Liver (tissue), 3 donors: Measurements from ENCODE around the gene HSPBAP1.

Experiments used
- ATF3 ChIP-seq: IDR thresholded peaks from 2 replicates; pipeline ENCODE4 v1.6.1; 2016; ENCODE audit warnings: antibody characterized with exemption
- EGR1 ChIP-seq, 2 donors: IDR thresholded peaks; 2 replicates each; pipeline ENCODE4 v1.6.1; 2016 to 2018; ENCODE audit warnings: antibody characterized with exemption in 2 of 2, low read depth in 2 of 2
- GABPA ChIP-seq, 2 donors: IDR thresholded peaks in 1 of 2; conservative IDR thresholded peaks in 1 of 2; 2 replicates each; pipeline ENCODE4 v1.6.1; 2016; ENCODE audit warnings: antibody characterized with exemption in 2 of 2, mild to moderate bottlenecking in 1 of 2, moderate library complexity in 1 of 2
- HNF4G ChIP-seq: IDR thresholded peaks from 2 replicates; pipeline ENCODE4 v1.6.1; 2016; ENCODE audit warnings: antibody characterized with exemption
- JUND ChIP-seq, 2 donors: IDR thresholded peaks; 2 replicates each; pipeline ENCODE4 v1.6.1; 2016; ENCODE audit warnings: antibody characterized with exemption in 2 of 2
- RAD21 ChIP-seq, 2 donors: IDR thresholded peaks; 2 replicates each; pipeline ENCODE4 v1.6.1; 2016; ENCODE audit warnings: antibody characterized with exemption in 2 of 2, mild to moderate bottlenecking in 2 of 2
- REST ChIP-seq: IDR thresholded peaks from 2 replicates; pipeline ENCODE4 v1.6.1; 2016; ENCODE audit warnings: antibody characterized with exemption, mild to moderate bottlenecking
- RXRA ChIP-seq, 2 donors: IDR thresholded peaks; 2 replicates each; pipeline ENCODE4 v1.6.1; 2017 to 2018; ENCODE audit warnings: antibody characterized with exemption in 2 of 2, mild to moderate bottlenecking in 1 of 2
- SP1 ChIP-seq: IDR thresholded peaks from 2 replicates; pipeline ENCODE4 v1.6.1; 2018; ENCODE audit warnings: antibody characterized with exemption, mild to moderate bottlenecking
- TAF1 ChIP-seq: conservative IDR thresholded peaks from 2 replicates; pipeline ENCODE4 v1.6.1; 2016; ENCODE audit warnings: antibody characterized with exemption, mild to moderate bottlenecking
- YY1 ChIP-seq: IDR thresholded peaks from 2 replicates; pipeline ENCODE4 v1.6.1; 2016; ENCODE audit warnings: antibody characterized with exemption, mild to moderate bottlenecking
- TF ChIP-seq, protein P1 (sequence below): fragments of 150-350 bp; IDR thresholded peaks from 2 replicates; pipeline ENCODE4 v1.5.1; 2017; ENCODE audit warnings: improper control_type of control experiment, low read depth, low read length; ENCODE audit not compliant: missing input control
- TF ChIP-seq, protein P2 (sequence below): IDR thresholded peaks from 2 replicates; pipeline ENCODE4 v1.6.1; 2016; ENCODE audit warnings: antibody characterized with exemption
- TF ChIP-seq, protein P3 (sequence below): IDR thresholded peaks from 2 replicates; pipeline ENCODE4 v1.6.1; 2016; ENCODE audit warnings: antibody characterized with exemption
- donor health status: healthy.
- donor health status: healthy.

- TF ChIP-seq, protein P1, sequence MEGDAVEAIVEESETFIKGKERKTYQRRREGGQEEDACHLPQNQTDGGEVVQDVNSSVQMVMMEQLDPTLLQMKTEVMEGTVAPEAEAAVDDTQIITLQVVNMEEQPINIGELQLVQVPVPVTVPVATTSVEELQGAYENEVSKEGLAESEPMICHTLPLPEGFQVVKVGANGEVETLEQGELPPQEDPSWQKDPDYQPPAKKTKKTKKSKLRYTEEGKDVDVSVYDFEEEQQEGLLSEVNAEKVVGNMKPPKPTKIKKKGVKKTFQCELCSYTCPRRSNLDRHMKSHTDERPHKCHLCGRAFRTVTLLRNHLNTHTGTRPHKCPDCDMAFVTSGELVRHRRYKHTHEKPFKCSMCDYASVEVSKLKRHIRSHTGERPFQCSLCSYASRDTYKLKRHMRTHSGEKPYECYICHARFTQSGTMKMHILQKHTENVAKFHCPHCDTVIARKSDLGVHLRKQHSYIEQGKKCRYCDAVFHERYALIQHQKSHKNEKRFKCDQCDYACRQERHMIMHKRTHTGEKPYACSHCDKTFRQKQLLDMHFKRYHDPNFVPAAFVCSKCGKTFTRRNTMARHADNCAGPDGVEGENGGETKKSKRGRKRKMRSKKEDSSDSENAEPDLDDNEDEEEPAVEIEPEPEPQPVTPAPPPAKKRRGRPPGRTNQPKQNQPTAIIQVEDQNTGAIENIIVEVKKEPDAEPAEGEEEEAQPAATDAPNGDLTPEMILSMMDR = no peak
- TF ChIP-seq SP1 (no peak), EGR1 (IDR thresholded peaks at IDR 0.05; ENCODE audit: low read depth in 2 of 2) (no peak), HNF4G (no peak), GABPA (IDR thresholded peaks at IDR 0.05 in 1 of 2, conservative IDR thresholded peaks at IDR 0.05 in 1 of 2) (no peak), ATF3 (no peak), YY1 (no peak), TAF1 (no peak), REST (no peak), RXRA (IDR thresholded peaks at IDR 0.05) (no peak), RAD21 (IDR thresholded peaks at IDR 0.05) (no peak), JUND (IDR thresholded peaks at IDR 0.05) (no peak)
- TF ChIP-seq, protein P2, sequence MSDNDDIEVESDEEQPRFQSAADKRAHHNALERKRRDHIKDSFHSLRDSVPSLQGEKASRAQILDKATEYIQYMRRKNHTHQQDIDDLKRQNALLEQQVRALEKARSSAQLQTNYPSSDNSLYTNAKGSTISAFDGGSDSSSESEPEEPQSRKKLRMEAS = no peak
- TF ChIP-seq, protein P3, sequence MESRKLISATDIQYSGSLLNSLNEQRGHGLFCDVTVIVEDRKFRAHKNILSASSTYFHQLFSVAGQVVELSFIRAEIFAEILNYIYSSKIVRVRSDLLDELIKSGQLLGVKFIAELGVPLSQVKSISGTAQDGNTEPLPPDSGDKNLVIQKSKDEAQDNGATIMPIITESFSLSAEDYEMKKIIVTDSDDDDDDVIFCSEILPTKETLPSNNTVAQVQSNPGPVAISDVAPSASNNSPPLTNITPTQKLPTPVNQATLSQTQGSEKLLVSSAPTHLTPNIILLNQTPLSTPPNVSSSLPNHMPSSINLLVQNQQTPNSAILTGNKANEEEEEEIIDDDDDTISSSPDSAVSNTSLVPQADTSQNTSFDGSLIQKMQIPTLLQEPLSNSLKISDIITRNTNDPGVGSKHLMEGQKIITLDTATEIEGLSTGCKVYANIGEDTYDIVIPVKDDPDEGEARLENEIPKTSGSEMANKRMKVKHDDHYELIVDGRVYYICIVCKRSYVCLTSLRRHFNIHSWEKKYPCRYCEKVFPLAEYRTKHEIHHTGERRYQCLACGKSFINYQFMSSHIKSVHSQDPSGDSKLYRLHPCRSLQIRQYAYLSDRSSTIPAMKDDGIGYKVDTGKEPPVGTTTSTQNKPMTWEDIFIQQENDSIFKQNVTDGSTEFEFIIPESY = no peak
These were observed 7.6 kb downstream of the HSPBAP1 start for GRCh38 chr3:122786066-122786465.
